HG03575 (cell line): ENCODE measurements around the gene OPCML.

ENCODE experiments used
- ATAC-seq: cut with Tn5 transposase; IDR thresholded peaks from one replicate; pipeline ENCODE4 v1.9.1; 2021; ENCODE audit not compliant: unreplicated experiment, insufficient number of reproducible peaks, low FRiP score; ENCODE audit errors: extremely low read depth

Gene OPCML

DNA sequence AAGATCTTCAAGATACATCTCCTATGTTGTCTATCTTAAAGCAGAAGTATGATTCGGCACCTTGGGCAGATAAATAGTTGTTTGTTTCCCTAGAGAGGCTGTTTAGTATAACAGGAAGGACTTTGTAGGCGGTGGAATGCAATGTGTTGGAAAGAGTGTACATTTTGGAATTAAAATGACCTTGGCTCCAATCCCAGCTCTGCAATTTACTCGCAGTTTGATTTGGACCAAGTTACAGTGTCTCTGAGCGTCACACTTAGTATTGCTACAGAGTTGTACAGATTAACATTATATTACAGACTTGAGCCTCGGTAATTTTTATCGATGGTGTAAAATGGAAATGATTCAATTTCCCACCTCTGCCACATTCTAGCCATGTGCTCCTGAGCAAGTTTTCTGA lies 265.3 kb downstream of the OPCML start:
- no peak for ATAC-seq

DNA sequence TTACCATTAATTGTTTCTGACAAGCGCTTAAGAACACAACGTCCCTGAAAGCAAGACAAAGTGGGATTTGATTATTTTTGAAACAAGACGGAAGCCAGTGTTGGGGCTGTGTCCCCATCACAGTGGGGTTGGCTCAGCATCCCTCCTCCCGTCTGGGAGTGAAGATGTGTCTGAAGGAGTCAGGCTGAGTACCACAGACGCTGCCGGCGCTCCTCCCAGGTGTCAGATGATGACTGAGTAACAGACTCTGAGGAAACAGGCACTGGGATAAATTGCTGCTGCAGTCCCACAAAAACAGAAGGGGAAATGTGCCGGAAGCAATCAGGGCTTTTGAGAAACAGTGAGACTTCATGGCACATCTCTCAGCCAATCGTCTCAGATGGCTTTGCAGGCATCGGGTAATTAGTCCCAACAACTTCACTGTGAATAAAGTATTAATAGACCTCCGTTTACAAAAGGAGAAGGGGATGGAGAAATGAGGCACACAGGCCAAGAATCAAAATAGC lies 266.7 kb downstream of the OPCML start:
- no peak for ATAC-seq

DNA sequence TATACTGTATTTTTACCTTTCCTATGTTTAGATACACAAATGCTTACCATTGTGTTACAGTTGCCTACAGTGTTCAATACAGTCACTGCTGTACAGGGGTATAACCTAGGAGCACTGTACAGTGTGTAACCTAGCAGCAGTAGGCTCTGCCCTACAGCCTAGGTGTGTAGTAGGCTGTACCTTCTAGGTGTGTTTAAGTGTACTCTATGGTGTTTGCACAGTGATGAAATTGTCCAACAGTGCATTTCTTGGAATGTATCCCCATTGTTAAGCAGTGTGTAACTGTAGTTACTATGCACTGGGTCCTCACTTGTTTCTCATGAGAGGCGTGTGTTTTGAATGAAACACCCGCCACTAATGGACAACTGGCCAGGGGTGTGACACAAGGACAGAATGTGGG lies 269.0 kb downstream of the OPCML start:
- no peak for ATAC-seq

DNA sequence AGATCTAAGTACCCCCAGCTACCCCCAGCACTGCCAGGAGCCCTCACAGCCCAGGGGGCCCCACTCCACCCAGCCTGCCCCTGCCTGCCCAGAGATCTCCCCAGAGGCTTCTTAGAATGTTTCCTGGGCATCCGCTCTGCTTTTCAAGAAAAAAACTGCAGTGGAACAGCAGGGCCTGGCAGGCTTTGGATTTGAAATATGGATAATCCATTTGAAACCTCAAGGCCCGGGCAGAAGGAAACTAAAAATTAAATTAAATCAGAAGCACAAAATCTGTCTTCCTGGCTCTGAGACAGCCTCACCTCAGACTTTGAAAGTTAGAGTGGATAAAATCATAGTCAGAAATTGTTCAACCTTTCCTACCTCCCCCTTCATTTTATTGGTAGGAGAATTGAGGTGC lies 273.6 kb downstream of the OPCML start:
- ATAC-seq = no peak

DNA sequence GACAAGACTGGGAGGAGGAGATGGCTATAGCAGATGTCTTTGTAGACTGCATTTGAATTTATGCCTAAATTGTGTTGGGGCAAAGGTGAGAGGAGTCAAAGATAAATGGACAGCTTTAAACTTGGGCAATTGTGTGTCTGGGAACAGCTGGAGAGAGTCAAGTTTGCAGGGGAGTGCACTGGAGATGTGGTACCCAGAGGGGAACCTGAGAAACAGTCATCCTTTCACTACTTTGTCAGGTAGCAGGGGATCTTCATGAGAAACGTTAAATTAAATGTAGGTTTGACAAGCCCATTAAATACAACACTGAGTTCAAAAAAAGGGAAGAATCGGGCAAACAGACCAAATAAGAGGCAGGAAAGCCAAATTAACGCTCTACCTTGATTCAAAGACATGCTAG lies 277.7 kb downstream of the OPCML start:
- no peak for ATAC-seq

DNA sequence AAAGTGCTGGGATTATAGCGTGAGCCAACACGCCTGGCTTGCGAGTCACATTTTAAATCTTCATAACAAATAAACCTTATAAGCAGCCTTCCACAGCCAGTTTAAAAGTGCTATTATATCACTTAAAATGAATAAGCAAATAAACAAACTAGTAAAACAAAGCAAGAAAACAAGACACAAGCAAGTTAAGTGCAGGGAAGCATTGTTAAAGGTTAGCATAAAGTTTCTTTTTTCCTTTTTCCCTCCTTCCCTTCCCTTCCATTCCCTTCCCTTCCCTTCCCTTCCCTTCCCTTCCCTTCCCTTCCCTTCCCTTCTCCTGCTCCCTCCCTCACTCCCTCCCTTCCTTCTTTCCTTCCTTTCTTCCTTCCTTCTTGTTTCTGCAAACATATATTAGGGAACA lies 278.7 kb downstream of the OPCML start:
- ATAC-seq = no peak

DNA sequence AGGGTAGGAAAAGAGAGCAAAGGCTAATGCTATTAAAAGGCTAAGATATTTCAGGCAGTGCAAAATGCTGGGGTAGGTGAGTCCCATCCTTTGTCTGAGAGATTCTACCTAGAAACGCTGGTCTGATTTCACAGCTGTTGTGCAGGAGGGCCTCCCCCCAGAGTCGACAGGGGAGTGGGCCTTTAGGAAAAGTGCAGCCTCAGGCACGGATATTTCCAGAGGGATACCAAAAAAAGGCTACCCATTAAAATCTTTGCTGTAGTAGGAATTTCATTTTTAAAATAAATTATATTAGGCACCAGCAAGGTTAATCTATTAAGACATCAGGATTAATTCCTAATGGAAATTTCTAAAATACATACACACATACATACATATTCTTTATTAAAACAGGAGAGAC lies 280.5 kb downstream of the OPCML start:
- ATAC-seq = no peak

DNA sequence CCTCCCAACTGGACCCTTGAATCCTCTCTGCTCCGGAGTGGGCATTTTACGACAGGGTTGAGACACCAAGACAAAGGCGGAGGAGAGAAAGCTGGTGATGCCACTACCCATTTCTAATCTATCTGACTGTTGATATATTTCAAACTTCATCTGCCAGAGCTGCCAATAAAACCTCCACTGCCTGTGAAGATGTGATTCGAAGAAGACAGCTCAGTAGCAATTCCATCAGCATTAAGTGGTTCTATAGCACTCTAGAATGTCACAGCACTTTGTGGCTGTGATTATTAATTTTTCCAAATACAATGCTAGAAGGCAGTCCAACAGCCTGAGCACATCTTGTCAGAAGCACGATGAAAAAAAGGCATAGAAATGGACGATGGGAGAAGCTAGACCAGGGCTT lies 282.8 kb downstream of the OPCML start:
- ATAC-seq = no peak

DNA sequence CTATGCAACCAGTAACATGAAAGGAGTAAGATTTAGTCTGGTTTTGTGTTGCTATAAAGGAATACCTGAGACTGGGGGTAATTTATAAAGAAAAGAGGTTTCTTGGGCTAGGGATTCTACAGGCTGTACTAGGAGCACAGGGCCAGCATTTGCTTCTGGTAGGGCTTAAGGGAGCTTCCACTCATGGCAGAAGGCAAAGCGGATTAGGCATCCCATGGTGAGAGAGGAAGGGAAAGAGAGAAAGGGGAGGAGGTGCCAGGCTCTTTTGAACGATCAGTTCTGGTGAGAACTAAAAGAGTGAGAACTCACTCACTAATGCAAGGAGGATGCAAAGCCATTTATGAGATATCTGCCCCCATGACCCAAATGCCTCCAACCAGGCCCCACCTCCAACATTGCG lies 283.2 kb downstream of the OPCML start:
- no peak for ATAC-seq

DNA sequence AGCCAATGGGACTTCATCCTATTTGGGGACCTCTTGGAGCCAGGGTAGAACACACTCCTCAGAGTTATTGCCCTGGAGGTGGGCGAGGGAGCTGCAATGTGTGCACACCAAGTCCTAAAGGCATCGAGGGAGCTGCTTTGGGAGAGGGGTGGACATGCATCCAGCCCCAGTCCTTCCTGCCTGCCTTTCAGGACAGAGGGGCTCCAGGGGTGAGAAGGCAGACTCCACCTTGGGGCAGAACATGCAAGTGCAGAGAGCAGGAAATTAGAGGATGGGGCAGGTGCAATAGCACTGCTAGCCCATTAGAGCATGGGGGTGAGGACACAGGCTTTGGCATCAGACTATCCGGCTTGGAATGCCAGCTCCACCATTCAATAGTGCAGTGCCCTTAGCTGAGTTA lies 288.5 kb downstream of the OPCML start:
- ATAC-seq = no peak

DNA sequence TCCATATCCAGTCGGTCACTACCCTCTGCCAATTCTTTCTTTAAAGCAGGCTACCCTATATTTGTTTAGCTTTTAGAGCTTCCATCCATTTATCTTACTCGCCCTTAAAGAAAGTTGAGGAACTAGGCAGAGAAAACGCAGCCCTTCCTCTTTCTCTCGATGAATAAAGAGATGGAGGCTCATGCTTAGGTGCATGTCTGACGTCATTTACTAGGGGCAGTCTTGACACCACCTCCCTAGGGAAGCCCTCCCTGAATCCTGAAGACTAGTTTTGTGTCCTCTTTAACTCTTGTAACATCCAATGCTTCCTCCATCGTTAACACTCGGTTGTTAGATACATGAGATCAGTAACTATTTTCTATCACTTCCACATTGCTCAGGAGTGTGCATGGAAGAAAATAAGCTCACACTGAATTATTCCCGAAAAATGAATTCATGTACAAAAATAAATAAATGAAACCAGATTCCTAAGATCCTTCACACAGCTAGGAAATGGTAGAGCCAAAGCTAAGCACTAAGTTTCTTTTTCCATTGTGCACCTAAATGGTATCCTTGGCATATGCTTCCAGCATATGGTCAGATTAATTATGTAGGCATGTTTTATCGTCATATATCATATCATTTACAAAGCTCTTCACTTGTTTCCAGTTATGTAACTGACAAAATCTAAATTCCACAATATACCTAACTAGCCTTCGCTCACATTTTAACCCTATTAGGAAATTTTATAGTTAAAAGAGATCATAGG lies 291.2 kb downstream of the OPCML start:
- no peak for ATAC-seq

DNA sequence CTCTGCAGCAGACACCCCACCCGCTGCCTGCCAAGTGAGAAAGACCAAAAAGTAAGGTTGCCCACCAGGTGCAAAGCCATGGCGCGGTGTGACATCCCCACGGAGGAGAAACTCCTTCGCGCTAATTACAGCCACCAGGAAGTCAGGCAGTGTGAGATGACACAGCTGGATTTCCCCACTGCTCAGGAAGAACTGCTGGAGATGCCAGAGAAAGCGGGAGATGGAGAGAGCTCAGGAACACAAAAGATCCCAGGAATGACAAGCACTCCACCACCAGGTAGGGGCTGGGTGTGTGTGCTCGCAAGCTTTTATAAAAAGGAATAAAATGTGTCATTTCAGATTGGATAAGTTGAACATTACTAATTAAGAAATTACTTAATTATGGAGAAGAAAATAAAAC lies 292.7 kb downstream of the OPCML start:
- ATAC-seq = no peak

DNA sequence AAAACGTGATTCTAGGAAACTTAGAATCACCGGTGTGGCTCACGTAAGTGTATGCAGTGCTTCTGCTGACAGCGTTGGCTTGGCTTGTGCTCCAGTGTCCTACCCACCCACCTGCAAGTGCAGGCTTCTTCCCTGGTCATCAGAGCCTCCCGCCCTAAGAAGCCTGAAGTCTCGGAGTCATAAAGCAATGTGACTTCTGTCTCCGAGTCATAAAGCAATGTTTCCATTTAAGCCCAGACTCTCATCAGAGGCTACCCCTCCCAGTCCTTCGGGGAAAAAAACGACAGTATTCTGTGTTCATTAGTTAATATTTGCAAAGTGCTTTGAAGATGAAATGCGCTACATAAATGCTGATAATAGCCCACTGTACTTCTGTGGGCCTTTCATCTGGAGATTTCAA lies 293.8 kb downstream of the OPCML start:
- ATAC-seq = no peak

DNA sequence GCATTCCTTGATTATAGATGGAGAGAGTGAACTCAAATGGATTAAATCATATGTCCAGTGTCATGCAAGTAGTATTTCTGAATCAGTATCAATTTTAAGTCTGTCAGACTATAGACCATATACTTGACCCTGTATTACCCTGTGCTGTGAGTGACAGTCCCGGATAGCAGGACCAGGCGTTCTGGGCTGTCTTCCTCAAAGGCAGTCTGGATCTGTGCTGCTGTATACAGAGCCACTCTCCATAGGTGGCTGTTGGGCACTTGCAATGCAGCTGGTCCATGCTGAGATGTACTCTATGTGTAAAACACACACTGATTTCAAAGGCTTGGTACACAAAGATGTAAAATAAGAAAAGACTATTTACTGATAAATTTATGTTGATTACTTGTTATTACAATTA lies 294.3 kb downstream of the OPCML start:
- ATAC-seq = no peak

DNA sequence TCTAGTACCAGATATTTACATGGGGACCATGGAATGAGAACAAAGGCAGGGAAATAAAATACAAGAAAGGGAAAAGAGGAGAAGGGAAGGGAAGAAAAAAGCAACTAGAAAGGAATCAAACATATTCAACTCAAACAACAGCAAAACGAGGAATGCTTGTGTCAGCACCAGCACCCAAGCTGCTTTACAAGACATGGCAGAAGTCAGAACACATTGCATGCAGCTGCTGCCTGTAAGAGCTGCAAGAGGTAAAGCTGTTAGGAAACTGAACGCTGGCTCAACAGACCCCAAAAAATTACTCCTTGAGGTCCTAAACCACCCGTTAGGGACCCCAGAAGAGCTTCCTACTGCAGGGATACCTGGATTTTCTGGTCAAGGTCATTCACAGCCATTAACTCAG lies 296.9 kb downstream of the OPCML start:
- ATAC-seq = no peak

DNA sequence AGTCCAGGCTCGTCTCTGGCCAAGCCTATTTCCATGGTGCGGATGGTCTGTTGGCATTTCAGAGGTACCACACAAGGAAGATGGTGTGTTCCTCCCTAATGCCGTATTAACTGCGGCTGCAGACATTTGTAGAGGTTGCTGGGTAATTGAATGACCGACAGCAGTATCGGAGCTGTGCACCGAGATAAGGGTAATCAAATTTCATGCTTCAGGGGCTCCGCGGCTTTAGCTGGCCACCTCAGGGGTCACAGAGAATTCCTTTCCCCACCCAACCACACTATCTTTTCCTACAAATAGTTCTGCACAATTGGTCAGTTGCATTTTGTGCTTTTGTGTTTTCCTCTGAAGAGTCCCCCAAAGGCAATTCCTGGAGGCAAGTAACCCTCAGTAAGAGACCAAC lies 297.4 kb downstream of the OPCML start:
- no peak for ATAC-seq

DNA sequence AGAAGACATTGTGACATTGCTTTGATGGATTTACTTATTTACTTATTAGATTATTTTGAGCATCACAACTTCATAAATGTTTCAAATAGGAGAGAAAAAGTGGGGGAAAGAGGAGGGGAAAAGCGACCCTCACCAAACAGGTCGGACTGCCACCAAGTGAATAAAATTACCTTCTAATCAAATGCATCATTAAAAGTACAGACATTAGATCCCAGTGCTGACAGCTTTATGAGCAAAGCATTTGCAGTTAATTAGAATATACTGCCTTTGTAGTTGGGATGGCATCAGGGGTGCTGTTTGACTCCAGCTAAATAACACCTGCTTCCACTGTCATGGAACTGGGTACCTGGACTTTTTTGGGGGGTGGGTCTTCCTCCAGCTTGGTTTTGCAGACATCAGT lies 299.6 kb downstream of the OPCML start:
- ATAC-seq = no peak

DNA sequence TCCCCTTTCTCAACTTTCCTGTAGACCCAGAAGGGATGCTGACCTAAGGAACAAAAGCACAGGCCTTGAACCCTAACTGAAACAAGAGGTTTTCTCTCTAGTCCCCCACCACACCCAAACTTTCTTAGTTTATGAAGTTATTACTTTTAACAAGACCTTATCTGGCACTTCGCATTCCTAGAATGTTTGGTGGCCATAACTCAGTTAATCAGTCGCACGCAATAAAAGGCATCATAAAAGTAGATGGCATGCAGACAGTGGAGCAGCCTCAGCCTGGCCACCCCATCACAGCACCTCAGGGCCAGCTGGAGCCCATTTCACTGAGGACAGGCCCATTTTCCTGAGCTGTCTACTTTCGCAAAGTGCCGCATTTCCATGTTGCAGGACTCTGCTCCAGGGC lies 301.9 kb downstream of the OPCML start:
- no peak for ATAC-seq

DNA sequence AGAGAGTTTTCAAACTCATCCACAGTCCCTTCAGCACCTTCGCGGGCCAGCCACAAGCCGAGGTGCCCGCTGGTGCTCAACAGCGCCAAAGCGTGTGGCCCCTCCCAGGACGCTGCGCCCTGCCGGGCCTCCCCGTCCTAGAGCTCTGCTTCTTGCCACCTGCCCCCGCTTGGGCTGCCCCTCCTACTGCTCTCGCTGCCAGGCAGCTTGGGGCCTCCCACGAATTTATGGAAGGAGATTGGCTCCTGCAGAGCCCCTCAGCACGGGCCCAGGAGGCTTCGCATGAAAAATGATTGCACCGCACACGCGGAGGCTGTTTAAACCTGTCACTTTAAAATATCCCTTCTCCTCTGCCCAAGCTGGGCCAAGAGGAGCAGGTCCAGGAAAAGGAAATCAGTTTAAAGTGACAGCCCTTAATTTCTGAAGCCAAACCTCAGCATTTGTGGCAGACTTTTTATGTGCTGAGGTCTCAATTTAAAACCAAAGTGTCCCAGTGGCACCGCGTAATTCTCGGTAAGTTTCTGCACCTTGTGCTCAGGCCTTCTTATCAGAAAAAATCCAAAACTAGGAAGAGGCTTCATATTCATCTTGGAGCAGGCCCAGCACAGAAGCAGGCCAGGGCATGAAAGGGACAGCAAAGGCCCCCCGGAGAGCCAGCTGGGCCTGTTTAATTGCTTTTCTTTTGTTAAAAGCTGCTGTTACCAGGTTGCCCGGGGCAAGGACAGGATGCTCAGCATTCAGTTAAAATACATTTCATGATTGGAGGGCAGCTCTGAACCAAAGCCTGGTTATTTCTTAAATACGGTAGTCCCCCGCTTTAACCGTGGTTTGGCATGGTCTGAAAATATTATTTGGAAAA lies 303.6 kb downstream of the OPCML start:
- no peak for ATAC-seq

DNA sequence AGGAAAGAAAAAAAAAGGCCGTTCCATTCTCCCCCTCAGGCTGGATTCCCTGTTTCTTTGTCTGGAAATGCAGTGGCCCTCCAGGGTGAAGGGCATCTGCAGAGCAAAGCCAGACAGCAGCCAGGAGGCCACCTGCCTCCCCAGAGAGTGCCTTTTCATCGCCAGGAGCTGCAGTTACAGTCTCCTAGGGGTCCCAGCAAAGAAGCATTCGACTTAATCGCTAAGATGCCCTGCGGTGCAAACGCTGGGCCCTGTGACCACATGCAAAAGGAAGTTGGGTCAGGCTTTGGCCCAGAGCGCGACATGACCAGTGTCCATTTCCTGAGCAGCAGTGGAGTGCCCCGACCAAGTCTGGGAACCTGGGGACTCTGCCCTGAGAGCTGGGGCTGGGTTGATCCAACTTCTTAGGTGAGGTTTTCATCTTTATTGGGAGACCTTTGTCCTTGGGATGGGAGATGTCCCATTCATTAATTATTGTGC lies 304.6 kb downstream of the OPCML start:
- no peak for ATAC-seq
